GM12878 (cell line): Measurements from ENCODE around the gene SLF2. TPM values are rescaled to one million over a fixed set of nuclear protein-coding genes. Genes with fewer than 3 reads are reported as not detected.

ENCODE experiments used
- ATAC-seq: fragments of 200-7000 bp; cut with Tn5 transposase; 3 replicates; pipeline ENCODE4 v1.9.1; 2020; ENCODE audit warnings: mild to moderate bottlenecking, moderate library complexity
- BruUV-seq: library from RNA; stranded (reverse); fragments of 400-500 nt; replicated peaks from 2 replicates; lab custom pipeline; 2021; lab: Mats Ljungman, UMichigan
- CTCF ChIA-PET: fragments of 300-600 bp; sonication (Branson Sonifier 250); formaldehyde crosslinking; extraction: SDS; loops from one replicate; lab custom pipeline; 2021; ENCODE audit warnings: inconsistent platforms; lab: Yijun Ruan, JAX
- POLR2A ChIA-PET: fragments of 350-600 bp; formaldehyde crosslinking; extraction: SDS; loops from one replicate; lab custom pipeline; 2021; ENCODE audit warnings: inconsistent platforms; lab: Charles Lee
- RAD21 ChIA-PET: fragments of 300-600 bp; sonication (Branson Sonifier 250); formaldehyde crosslinking; loops from one replicate; lab custom pipeline; 2023; ENCODE audit warnings: antibody characterized with exemption; ENCODE audit not compliant: unreplicated experiment; lab: Charles Lee
- SMC1A ChIA-PET: fragments of 300-600 bp; sonication (Branson Sonifier 250); formaldehyde crosslinking; loops from one replicate; lab custom pipeline; 2023; ENCODE audit not compliant: unreplicated experiment, uncharacterized antibody; lab: Charles Lee
- DNase-seq: peaks from one replicate; pipeline ENCODE4 v3.0.0-alpha.2; 2011; ENCODE audit warnings: low read depth, low spot score
- FAIRE-seq: peaks from 3 replicates; lab custom pipeline; 2011; peaks lifted over from hg19 to GRCh38; lab: Jason Lieb, UNC
- H2AFZ ChIP-seq: 2 replicates; pipeline ENCODE4 v1.6.0; 2011; ENCODE audit warnings: low read depth, low read length, control low read depth; ENCODE audit not compliant: control insufficient read depth
- H3K27ac ChIP-seq: 2 replicates; pipeline ENCODE4 v1.5.1; 2011; ENCODE audit warnings: control low read depth; ENCODE audit not compliant: control insufficient read depth, insufficient read depth
- H3K27me3 ChIP-seq, 2 experiments: replicated peaks in 1 of 2; 2 replicates each; pipeline versions ENCODE4 v1.6.0 to v1.6.1; 2011; ENCODE audit warnings: low read length in 1 of 2; ENCODE audit not compliant: control insufficient read depth in 2 of 2, insufficient read depth in 2 of 2
- H3K36me3 ChIP-seq, 2 experiments: 2 replicates each; pipeline ENCODE4 v1.5.1; 2011; ENCODE audit warnings: low read length in 1 of 2; ENCODE audit not compliant: control insufficient read depth in 2 of 2, insufficient read depth in 2 of 2
- H3K4me1 ChIP-seq: 2 replicates; pipeline ENCODE4 v1.6.1; 2011; ENCODE audit warnings: mild to moderate bottlenecking, low read length, moderate library complexity, mixed read lengths; ENCODE audit not compliant: control insufficient read depth, insufficient read depth
- H3K4me2 ChIP-seq: 2 replicates; pipeline ENCODE4 v1.6.0; 2011; ENCODE audit warnings: control low read depth; ENCODE audit not compliant: control insufficient read depth, insufficient read depth
- H3K4me3 ChIP-seq: fragments of 200-600 bp; sonication (generic); 2 replicates; pipeline ENCODE4 v1.5.1; 2016
- H3K79me2 ChIP-seq: 2 replicates; pipeline ENCODE4 v1.6.0; 2011; ENCODE audit warnings: low read length; ENCODE audit not compliant: control insufficient read depth, insufficient read depth
- H3K9ac ChIP-seq: 2 replicates; pipeline ENCODE4 v1.8.0; 2011; ENCODE audit warnings: low read length, control low read depth, mixed read lengths; ENCODE audit not compliant: control insufficient read depth, insufficient read depth
- H3K9me3 ChIP-seq: replicated peaks from 3 replicates; pipeline ENCODE4 v1.5.1; 2011; ENCODE audit warnings: mild to moderate bottlenecking, low read length; ENCODE audit not compliant: control insufficient read depth, insufficient read depth
- H4K20me1 ChIP-seq: 2 replicates; pipeline ENCODE4 v1.6.0; 2011; ENCODE audit not compliant: control insufficient read depth, insufficient read depth
- FOS ChIP-seq: IDR thresholded peaks from 3 replicates; pipeline ENCODE4 v1.6.1; 2011; ENCODE audit warnings: borderline replicate concordance; ENCODE audit not compliant: insufficient read length; ENCODE audit errors: extremely low read depth
- GABPA ChIP-seq: IDR thresholded peaks from 2 replicates; pipeline ENCODE4 v1.6.1; 2014; ENCODE audit warnings: antibody characterized with exemption, low read depth, mild to moderate bottlenecking, inconsistent platforms
- PKNOX1 ChIP-seq: fragments of 450-650 bp; IDR thresholded peaks from 2 replicates; pipeline ENCODE4 v1.6.1; 2016; ENCODE audit warnings: mild to moderate bottlenecking
- TARDBP ChIP-seq: IDR thresholded peaks from 2 replicates; pipeline ENCODE4 v1.6.1; 2016; ENCODE audit warnings: borderline replicate concordance
- ZNF592 ChIP-seq: fragments of 450-650 bp; IDR thresholded peaks from 2 replicates; pipeline ENCODE4 v1.6.1; 2017; ENCODE audit warnings: mild to moderate bottlenecking, moderate library complexity
- WGBS: methylation state at CpG from one replicate; pipeline ENCODE4 v1.1.6; 2016; ENCODE audit warnings: low lambda C conversion rate; ENCODE audit not compliant: insufficient replicate concordance, insufficient coverage; ENCODE audit errors: missing lambda C conversion rate; 5-methylcytosine and 5-hydroxymethylcytosine counted together
- in situ Hi-C: fragments of 300-500 bp; cut with MboI; formaldehyde crosslinking; loops from 9 replicates; pipeline ENCODE4 v1.14.3; 2018; ENCODE audit warnings: mixed read lengths
- intact Hi-C: fragments of 100-400 bp; cut with micrococcal nuclease; formaldehyde crosslinking; loops from one replicate; pipeline ENCODE4 v1.14.2; 2022; ENCODE audit not compliant: unreplicated experiment
- polyA plus RNA-seq, 11 experiments: library from polyadenylated mRNA; depleted of rRNA in 4 of 11; unstranded in 6 of 11; stranded (reverse) in 5 of 11; fragments of >200 nt; fragmentation: Nextera tagmentation in 4 of 11; fragmentation: Illumina TruSeq in 1 of 11; extraction: Ambion mirVana in 4 of 11; extraction: Trizol in 1 of 11; gene quantifications; 1 replicate in 1 of 11; 2 replicates in 10 of 11; pipeline versions ENCODE4 v1.2.1 to v1.2.3, GENCODE V29; 2011 to 2016; ENCODE audit warnings: inconsistent platforms in 2 of 11, missing spikeins in 2 of 11, low read depth in 1 of 11
- total RNA-seq, 4 experiments: library from RNA; depleted of rRNA in 3 of 4; stranded (reverse); fragments of >200 nt in 3 of 4; fragmentation: Illumina TruSeq in 1 of 4; extraction: Trizol in 1 of 4; gene quantifications; 2 replicates each; pipeline versions ENCODE4 v1.2.1 to v1.2.3, GENCODE V29; 2013 to 2021

Gene SLF2
- total and polyA plus RNA-seq, 10 of the 15 experiments (the other 5 are each of a cell fraction or from before 2014, with no cell fraction given): 3.0 to 25.2 (median 17.9) TPM

DNA sequence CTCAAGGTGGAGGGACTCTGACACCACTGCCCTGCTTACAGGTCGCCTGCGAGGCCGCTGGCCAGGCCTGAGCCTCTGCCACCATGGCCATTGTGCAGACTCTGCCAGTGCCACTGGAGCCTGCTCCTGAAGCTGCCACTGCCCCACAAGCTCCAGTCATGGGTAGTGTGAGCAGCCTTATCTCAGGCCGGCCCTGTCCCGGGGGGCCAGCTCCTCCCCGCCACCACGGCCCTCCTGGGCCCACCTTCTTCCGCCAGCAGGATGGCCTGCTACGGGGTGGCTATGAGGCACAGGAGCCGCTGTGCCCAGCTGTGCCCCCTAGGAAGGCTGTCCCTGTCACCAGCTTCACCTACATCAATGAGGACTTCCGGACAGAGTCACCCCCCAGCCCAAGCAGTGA is 89.7 kb downstream of the SLF2 start:
- CTCF ChIA-PET: interaction anchor here (1.4 to 3.7 kb wide), 3 partner anchors 9 to 65 kb away, joined by 3 to 21 read pairs (median 5); no protein-coding TSS in a partner anchor
- H3K4me2 ChIP-seq: no peak overlapping the region
- intact Hi-C loops: no loop called here
- 96% methylated on average over 11 of the region's 11 CpGs for WGBS
- BruUV-seq: no TSS peak
- TF ChIP-seq GABPA (no peak), PKNOX1 (no peak), ZNF592 (no peak), TARDBP (no peak), FOS (no peak)
- TF ChIP-seq, all 136 proteins: peak for 0
- Histone ChIP-seq H4K20me1 (no peaks in the 10 kb centered on the region), H3K27ac (no peak overlapping the region), H3K27me3 (no peaks in the 10 kb centered on the region), H3K9ac (no peak overlapping the region), H3K4me3 (no peak overlapping the region), H2AFZ (no peak overlapping the region), H3K79me2 (peaks cover 10% of the 10 kb centered on the region), H3K36me3 (peaks cover 0 to 2% of the 10 kb centered on the region in 2 experiments; a peak in 3 of 4 replicates), H3K9me3 (no peaks in the 10 kb centered on the region), H3K4me1 (peaks cover 10% of the 10 kb centered on the region)
- FAIRE-seq (no peak), DNase-seq (no peak), ATAC-seq (no peak)
- SMC1A ChIA-PET: interaction anchor here (1.7 kb wide), 1 partner anchor 12 kb away, joined by 4 read pairs; no protein-coding TSS in a partner anchor
- RAD21 ChIA-PET: no interaction called here
- POLR2A ChIA-PET: interaction anchor here (0.6 kb wide), 1 partner anchor 579 kb away, joined by 4 read pairs; no protein-coding TSS in a partner anchor
- in situ Hi-C loops: no loop called here
